ENCODE data around the gene MGAT5B.

DNA sequence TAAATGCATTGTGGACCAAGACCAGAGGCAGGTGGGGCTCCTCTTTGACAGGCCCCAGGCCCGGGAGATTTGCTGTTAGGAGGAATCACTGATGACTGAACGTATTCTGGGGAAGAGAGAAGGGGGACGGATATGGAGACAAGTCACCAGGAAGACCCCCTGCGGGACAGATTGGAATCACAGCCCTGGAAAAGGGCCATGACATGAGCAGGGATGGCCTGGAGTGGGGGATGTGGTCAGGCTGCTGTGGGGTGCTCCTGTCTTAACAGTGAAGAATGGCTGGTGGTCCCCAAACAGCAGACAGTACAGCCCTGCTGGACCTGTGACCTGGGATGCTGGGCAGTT lies 23.7 kb upstream of the MGAT5B start:
- TF ChIP-seq CTCF (IDR thresholded peaks at IDR 0.05 in 2 of 3, conservative IDR thresholded peaks at IDR 0.05 in 1 of 3; ENCODE audit: borderline replicate concordance in 1 of 3, insufficient read depth in 1 of 3, low read depth in 2 of 3, low read length in 2 of 3) (no peak), SIN3A (IDR thresholded peaks at IDR 0.05; ENCODE audit: low read depth) (no peak), POLR2A (IDR thresholded peaks at IDR 0.05; ENCODE audit: borderline replicate concordance, extremely low read depth, insufficient read depth, insufficient read length) (no peak), POLR2AphosphoS5 (IDR thresholded peaks at IDR 0.05; ENCODE audit: low read depth, low read length) (no peak), ZNF274 (IDR thresholded peaks at IDR 0.05; ENCODE audit: low read depth, low read length) (no peak), SP1 (IDR thresholded peaks at IDR 0.05; ENCODE audit: low read depth) (no peak), MAX (IDR thresholded peaks at IDR 0.05) (no peak), TCF7L2 (IDR thresholded peaks at IDR 0.05; ENCODE audit: borderline replicate concordance, extremely low read depth, insufficient read depth, insufficient read length) (no peak), EZH2phosphoT487 (IDR thresholded peaks at IDR 0.05; ENCODE audit: borderline replicate concordance) (no peak), FOSL1 (IDR thresholded peaks at IDR 0.05; ENCODE audit: low read depth) (no peak), ZBTB33 (IDR thresholded peaks at IDR 0.05; ENCODE audit: extremely low read depth, insufficient replicate concordance, low read length) (no peak), EZH2 (IDR thresholded peaks at IDR 0.05) (no peak)
